Neural cell (in vitro differentiated cells): ENCODE results near the gene RABGAP1L. TPM values are rescaled to one million over a fixed set of nuclear protein-coding genes. Genes with fewer than 3 reads are reported as not detected.
"Not testable (repeated sequence)": the region's sequence is repeated elsewhere in the genome, so short reads cannot be mapped to it uniquely, and the experiment has no call there.

ENCODE experiments used
- H2AFZ ChIP-seq: fragments of 200-600, 300-800 bp; sonication (generic), shearing (Covaris generic); 2 replicates; pipeline ENCODE4 v1.6.0; 2014; ENCODE audit warnings: low read depth, mild to moderate bottlenecking, antibody characterized with exemption, low read length, moderate library complexity
- H3F3A ChIP-seq: fragments of 200-600 bp; shearing (Covaris generic); 2 replicates; pipeline ENCODE4 v1.6.1; 2016; ENCODE audit warnings: mild to moderate bottlenecking, moderate library complexity, mixed read lengths, antibody characterized with exemption, low read length; ENCODE audit not compliant: insufficient read depth, poor library complexity, severe bottlenecking
- H3K27ac ChIP-seq: fragments of 200-600, 300-800 bp; sonication (generic), shearing (Covaris generic); 2 replicates; pipeline ENCODE4 v1.5.1; 2014; ENCODE audit warnings: mild to moderate bottlenecking, low read length, moderate library complexity
- H3K27me3 ChIP-seq: fragments of 300-800, 200-600 bp; sonication (generic), shearing (Covaris generic); 2 replicates; pipeline ENCODE4 v1.6.0; 2014; ENCODE audit warnings: mild to moderate bottlenecking, low read depth, low read length, moderate library complexity; ENCODE audit not compliant: insufficient read depth
- H3K36me3 ChIP-seq: fragments of 300-800, 200-600 bp; sonication (generic), shearing (Covaris generic); 2 replicates; pipeline ENCODE4 v1.5.1; 2014; ENCODE audit warnings: mild to moderate bottlenecking, antibody characterized with exemption, low read length, moderate library complexity; ENCODE audit not compliant: insufficient read depth
- H3K4me2 ChIP-seq: fragments of 300-800, 200-600 bp; sonication (generic), shearing (Covaris generic); 2 replicates; pipeline ENCODE4 v1.6.0; 2014; ENCODE audit warnings: mild to moderate bottlenecking, low read length
- H3K4me3 ChIP-seq: fragments of 300-800, 200-600 bp; sonication (generic), shearing (Covaris generic); 2 replicates; pipeline ENCODE4 v1.5.1; 2014; ENCODE audit warnings: mild to moderate bottlenecking, low read length, moderate library complexity
- H3K79me2 ChIP-seq: fragments of 200-600 bp; shearing (Covaris generic); replicated peaks from 2 replicates; pipeline ENCODE4 v1.6.0; 2014; ENCODE audit warnings: mild to moderate bottlenecking, low read length, moderate library complexity; ENCODE audit not compliant: insufficient read depth
- H3K9ac ChIP-seq: fragments of 300-800, 200-600 bp; sonication (generic), shearing (Covaris generic); 2 replicates; pipeline ENCODE4 v1.6.1; 2016; ENCODE audit warnings: mild to moderate bottlenecking, low read length, mixed read lengths
- H3K9me2 ChIP-seq: fragments of 200-600 bp; shearing (Covaris generic); 2 replicates; pipeline ENCODE4 v1.6.1; 2016; ENCODE audit warnings: mild to moderate bottlenecking, low read length, mixed read lengths; ENCODE audit not compliant: insufficient read depth
- H3K9me3 ChIP-seq: fragments of 200-600, 300-800 bp; sonication (generic), shearing (Covaris generic); 2 replicates; pipeline ENCODE4 v1.6.1; 2016; ENCODE audit warnings: mild to moderate bottlenecking, mixed run types, low read length, moderate library complexity, mixed read lengths
- H4K20me1 ChIP-seq: fragments of 200-600 bp; shearing (Covaris generic); 2 replicates; pipeline ENCODE4 v1.6.1; 2016; ENCODE audit warnings: mild to moderate bottlenecking, mixed run types; ENCODE audit not compliant: insufficient read depth
- EP300 ChIP-seq: fragments of 450-650 bp; conservative IDR thresholded peaks from 2 replicates; pipeline ENCODE4 v1.6.1; 2014; ENCODE audit warnings: antibody characterized with exemption, mild to moderate bottlenecking, moderate library complexity; ENCODE audit not compliant: poor library complexity, severe bottlenecking
- EZH2 ChIP-seq: fragments of 200-600, 300-800 bp; shearing (Covaris generic), sonication (generic); IDR thresholded peaks from 2 replicates; pipeline ENCODE4 v1.6.1; 2014; ENCODE audit warnings: antibody characterized with exemption, low read length, borderline replicate concordance, mild to moderate bottlenecking; ENCODE audit not compliant: insufficient read depth, poor library complexity, severe bottlenecking
- MXI1 ChIP-seq: fragments of 450-650 bp; conservative IDR thresholded peaks from 2 replicates; pipeline ENCODE4 v1.6.1; 2014; ENCODE audit warnings: antibody characterized with exemption, mild to moderate bottlenecking; ENCODE audit not compliant: poor library complexity, severe bottlenecking
- POLR2AphosphoS5 ChIP-seq: IDR thresholded peaks from 2 replicates; pipeline ENCODE4 v1.6.1; 2012
- RAD21 ChIP-seq: fragments of 450-650 bp; conservative IDR thresholded peaks from 2 replicates; pipeline ENCODE4 v1.6.1; 2014; ENCODE audit warnings: antibody characterized with exemption, mild to moderate bottlenecking, moderate library complexity
- SMC3 ChIP-seq: fragments of 450-650 bp; conservative IDR thresholded peaks from 2 replicates; pipeline ENCODE4 v1.6.1; 2014; ENCODE audit warnings: antibody characterized with exemption, mild to moderate bottlenecking, moderate library complexity; ENCODE audit not compliant: poor library complexity
- TAF1 ChIP-seq: IDR thresholded peaks from 2 replicates; pipeline ENCODE4 v1.6.1; 2012; ENCODE audit warnings: low read depth
- polyA plus RNA-seq: library from polyadenylated mRNA; depleted of rRNA; stranded (reverse); fragments of >200 nt; gene quantifications from 2 replicates; pipeline ENCODE4 v1.2.3, GENCODE V29; 2014
- TF ChIP-seq, protein P1 (sequence below): fragments of 450-650 bp; IDR thresholded peaks from 2 replicates; pipeline ENCODE4 v1.5.1; 2014; ENCODE audit warnings: antibody characterized with exemption, mild to moderate bottlenecking, moderate library complexity; ENCODE audit not compliant: poor library complexity, severe bottlenecking
- TF ChIP-seq, protein P2 (sequence below): IDR thresholded peaks from 2 replicates; pipeline ENCODE4 v1.6.1; 2012; ENCODE audit warnings: borderline replicate concordance

The RABGAP1L gene
- polyA plus RNA-seq, 1 donor from 2014 or later = 32.2 TPM

DNA sequence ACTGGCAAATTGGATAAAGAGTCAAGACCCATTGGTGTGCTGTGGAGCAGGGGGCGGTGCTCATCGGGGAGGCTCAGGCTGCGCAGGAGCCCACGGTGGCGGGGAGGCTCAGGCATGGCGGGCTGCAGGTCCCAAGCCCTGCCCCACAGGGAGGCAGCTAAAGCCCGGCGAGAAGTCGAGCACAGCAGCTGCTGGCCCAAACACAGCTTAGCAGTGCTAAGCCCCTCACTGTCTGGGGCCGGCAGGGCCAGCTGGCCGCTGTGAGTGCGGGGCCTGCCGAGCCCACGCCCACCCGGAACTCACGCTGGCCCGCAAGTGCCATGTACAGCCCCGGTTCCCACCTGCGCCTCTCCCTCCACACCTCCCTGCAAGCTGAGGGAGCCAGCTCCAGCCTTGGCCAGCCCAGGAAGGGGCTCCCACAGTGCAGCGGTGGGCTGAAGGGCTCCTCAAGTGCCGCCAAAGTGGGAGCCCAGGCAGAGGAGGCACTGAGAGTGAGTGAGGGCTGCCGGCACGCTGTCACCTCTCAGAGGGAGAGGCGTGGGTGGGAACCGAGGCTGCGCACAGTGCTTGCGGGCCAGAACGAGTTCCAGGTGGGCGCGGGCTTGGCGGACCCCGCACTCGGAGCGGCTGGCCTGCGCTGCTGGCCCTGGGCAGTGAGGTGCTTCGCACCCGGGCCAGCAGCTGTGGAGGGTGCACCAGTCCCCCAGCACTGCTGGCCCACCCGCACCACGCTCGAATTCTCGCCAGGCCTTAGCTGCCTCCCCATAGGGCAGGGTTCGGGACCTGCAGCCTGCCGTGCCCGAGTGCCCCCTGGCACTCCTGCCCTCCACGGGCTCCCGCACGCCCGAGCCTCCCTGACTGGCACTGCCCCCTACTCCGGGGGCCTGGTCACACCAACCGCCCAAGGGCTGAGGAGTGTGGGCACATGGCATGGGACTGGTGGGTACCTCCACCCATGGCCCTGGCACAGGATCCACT, 551.8 kb downstream of the RABGAP1L start:
- H2AFZ ChIP-seq = no peak overlapping the region
- no peaks in the 10 kb centered on the region for H3K79me2 ChIP-seq
- H3K4me3 ChIP-seq = no peak overlapping the region
- no peak overlapping the region for H3K9ac ChIP-seq
- H3K4me2 ChIP-seq = no peak overlapping the region
- H3K27me3 ChIP-seq = no peaks in the 10 kb centered on the region
- H3K27ac ChIP-seq = no peak overlapping the region
- no peaks in the 10 kb centered on the region for H3K36me3 ChIP-seq
- H3F3A ChIP-seq = no peaks in the 10 kb centered on the region
- no peaks in the 10 kb centered on the region for H3K9me2 ChIP-seq
- H4K20me1 ChIP-seq = no peaks in the 10 kb centered on the region
- H3K9me3 ChIP-seq = no peaks in the 10 kb centered on the region
- TF ChIP-seq SMC3 (no peak), POLR2AphosphoS5 (no peak), TAF1 (no peak), EZH2 (no peak), MXI1 (no peak), EP300 (no peak), RAD21 (no peak)
- TF ChIP-seq, protein P1, sequence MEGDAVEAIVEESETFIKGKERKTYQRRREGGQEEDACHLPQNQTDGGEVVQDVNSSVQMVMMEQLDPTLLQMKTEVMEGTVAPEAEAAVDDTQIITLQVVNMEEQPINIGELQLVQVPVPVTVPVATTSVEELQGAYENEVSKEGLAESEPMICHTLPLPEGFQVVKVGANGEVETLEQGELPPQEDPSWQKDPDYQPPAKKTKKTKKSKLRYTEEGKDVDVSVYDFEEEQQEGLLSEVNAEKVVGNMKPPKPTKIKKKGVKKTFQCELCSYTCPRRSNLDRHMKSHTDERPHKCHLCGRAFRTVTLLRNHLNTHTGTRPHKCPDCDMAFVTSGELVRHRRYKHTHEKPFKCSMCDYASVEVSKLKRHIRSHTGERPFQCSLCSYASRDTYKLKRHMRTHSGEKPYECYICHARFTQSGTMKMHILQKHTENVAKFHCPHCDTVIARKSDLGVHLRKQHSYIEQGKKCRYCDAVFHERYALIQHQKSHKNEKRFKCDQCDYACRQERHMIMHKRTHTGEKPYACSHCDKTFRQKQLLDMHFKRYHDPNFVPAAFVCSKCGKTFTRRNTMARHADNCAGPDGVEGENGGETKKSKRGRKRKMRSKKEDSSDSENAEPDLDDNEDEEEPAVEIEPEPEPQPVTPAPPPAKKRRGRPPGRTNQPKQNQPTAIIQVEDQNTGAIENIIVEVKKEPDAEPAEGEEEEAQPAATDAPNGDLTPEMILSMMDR = no peak
- TF ChIP-seq, protein P2, sequence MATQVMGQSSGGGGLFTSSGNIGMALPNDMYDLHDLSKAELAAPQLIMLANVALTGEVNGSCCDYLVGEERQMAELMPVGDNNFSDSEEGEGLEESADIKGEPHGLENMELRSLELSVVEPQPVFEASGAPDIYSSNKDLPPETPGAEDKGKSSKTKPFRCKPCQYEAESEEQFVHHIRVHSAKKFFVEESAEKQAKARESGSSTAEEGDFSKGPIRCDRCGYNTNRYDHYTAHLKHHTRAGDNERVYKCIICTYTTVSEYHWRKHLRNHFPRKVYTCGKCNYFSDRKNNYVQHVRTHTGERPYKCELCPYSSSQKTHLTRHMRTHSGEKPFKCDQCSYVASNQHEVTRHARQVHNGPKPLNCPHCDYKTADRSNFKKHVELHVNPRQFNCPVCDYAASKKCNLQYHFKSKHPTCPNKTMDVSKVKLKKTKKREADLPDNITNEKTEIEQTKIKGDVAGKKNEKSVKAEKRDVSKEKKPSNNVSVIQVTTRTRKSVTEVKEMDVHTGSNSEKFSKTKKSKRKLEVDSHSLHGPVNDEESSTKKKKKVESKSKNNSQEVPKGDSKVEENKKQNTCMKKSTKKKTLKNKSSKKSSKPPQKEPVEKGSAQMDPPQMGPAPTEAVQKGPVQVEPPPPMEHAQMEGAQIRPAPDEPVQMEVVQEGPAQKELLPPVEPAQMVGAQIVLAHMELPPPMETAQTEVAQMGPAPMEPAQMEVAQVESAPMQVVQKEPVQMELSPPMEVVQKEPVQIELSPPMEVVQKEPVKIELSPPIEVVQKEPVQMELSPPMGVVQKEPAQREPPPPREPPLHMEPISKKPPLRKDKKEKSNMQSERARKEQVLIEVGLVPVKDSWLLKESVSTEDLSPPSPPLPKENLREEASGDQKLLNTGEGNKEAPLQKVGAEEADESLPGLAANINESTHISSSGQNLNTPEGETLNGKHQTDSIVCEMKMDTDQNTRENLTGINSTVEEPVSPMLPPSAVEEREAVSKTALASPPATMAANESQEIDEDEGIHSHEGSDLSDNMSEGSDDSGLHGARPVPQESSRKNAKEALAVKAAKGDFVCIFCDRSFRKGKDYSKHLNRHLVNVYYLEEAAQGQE = no peak

- not testable (repeated sequence) for H3K79me2 ChIP-seq, H2AFZ ChIP-seq, H3K9me2 ChIP-seq, H3K36me3 ChIP-seq, H3K27me3 ChIP-seq, H3K4me2 ChIP-seq, H4K20me1 ChIP-seq, H3F3A ChIP-seq, H3K4me3 ChIP-seq, H3K9me3 ChIP-seq, H3K27ac ChIP-seq, H3K9ac ChIP-seq
These were observed 552.5 kb downstream of the RABGAP1L start for GRCh38 chr1:174711848-174712247.
